Measurements from ENCODE around the gene GLCCI1. TPM values are rescaled to one million over a fixed set of nuclear protein-coding genes. Genes with fewer than 3 reads are reported as not detected.

The GLCCI1 gene
- total RNA-seq, 2 experiments from 2014 or later = 12.9 to 13.3 TPM

GRCh38 chr7:7965301-7965700 lies 3.3 kb upstream of the GLCCI1 start:
- no peaks in the 10 kb centered on the region for H3K27me3 Mint-ChIP-seq (ENCODE audit: low read depth)
- H3K4me3 Mint-ChIP-seq = no peak overlapping the region
- DNase-seq = no peak
- no peak overlapping the region for H3K27ac Mint-ChIP-seq
- no peaks in the 10 kb centered on the region for H3K9me3 Mint-ChIP-seq
- peaks cover 21% of the 10 kb centered on the region for H3K4me1 Mint-ChIP-seq (ENCODE audit: low read depth)
- H3K36me3 Mint-ChIP-seq (ENCODE audit: low read depth) = no peaks in the 10 kb centered on the region
- intact Hi-C loops (cut with micrococcal nuclease) = loop anchor here (5.0 kb wide), 1 partner anchor 1743 kb away; no protein-coding TSS in a partner anchor
- CTCF ChIA-PET = interaction anchor here (0.6 to 2.2 kb wide), 3 partner anchors 225 to 373 kb away, joined by 4 to 5 read pairs (median 5); no protein-coding TSS in a partner anchor

- Mint-ChIP-seq H3K4me3 (no peak overlapping the region), H3K27me3 (ENCODE audit: low read depth) (no peaks in the 10 kb centered on the region), H3K9me3 (no peaks in the 10 kb centered on the region), H3K4me1 (ENCODE audit: low read depth) (peaks cover 21% of the 10 kb centered on the region), H3K36me3 (ENCODE audit: low read depth) (no peaks in the 10 kb centered on the region), H3K27ac (no peak overlapping the region)
- CTCF ChIA-PET = interaction anchor here (0.6 to 2.2 kb wide), 5 partner anchors 11 to 285 kb away, joined by 3 to 5 read pairs (median 3); no protein-coding TSS in a partner anchor
- intact Hi-C loops (cut with micrococcal nuclease) = loop anchor here (5.0 kb wide), 1 partner anchor 1744 kb away; no protein-coding TSS in a partner anchor
- DNase-seq = no peak
Measured at GRCh38 chr7:7966141-7966734, 2.4 kb upstream of the GLCCI1 start.

- H3K36me3 Mint-ChIP-seq (ENCODE audit: low read depth) = no peaks in the 10 kb centered on the region
- peak overlapping the region; percentile 92 for H3K27ac Mint-ChIP-seq
- H3K9me3 Mint-ChIP-seq = no peaks in the 10 kb centered on the region
- no peak for DNase-seq
- CTCF ChIA-PET = interaction anchor here (1.1 to 1.9 kb wide), 2 partner anchors 195 to 222 kb away, joined by 3 to 6 read pairs; no protein-coding TSS in a partner anchor
- intact Hi-C loops (cut with micrococcal nuclease) = loop anchor here (1.0 to 5.0 kb wide), 19 partner anchors 24 to 1746 kb away; partner anchors contain the start of genes C1GALT1, MIOS and UMAD1
- peaks cover 24% of the 10 kb centered on the region for H3K4me1 Mint-ChIP-seq (ENCODE audit: low read depth)
- no peaks in the 10 kb centered on the region for H3K27me3 Mint-ChIP-seq (ENCODE audit: low read depth)
- peak overlapping the region; percentile 90 for H3K4me3 Mint-ChIP-seq
Measured at GRCh38 chr7:7967886-7968543, 581 bp upstream of the GLCCI1 start.

- Mint-ChIP-seq H3K9me3 (no peaks in the 10 kb centered on the region), H3K36me3 (ENCODE audit: low read depth) (no peaks in the 10 kb centered on the region), H3K4me3 (peak overlapping the region; percentile 90), H3K4me1 (ENCODE audit: low read depth) (peaks cover 29% of the 10 kb centered on the region), H3K27ac (peak overlapping the region; percentile 57), H3K27me3 (ENCODE audit: low read depth) (no peaks in the 10 kb centered on the region)
- peak; percentile 56 for DNase-seq
- intact Hi-C loops (cut with micrococcal nuclease) = loop anchor here (1.0 to 5.0 kb wide), 5 partner anchors 10 to 1747 kb away; partner anchors contain the start of gene MIOS
- CTCF ChIA-PET = interaction anchor here (0.6 to 1.4 kb wide), 7 partner anchors 71 to 788 kb away, joined by 3 to 11 read pairs (median 4); no protein-coding TSS in a partner anchor
Measured at GRCh38 chr7:7969306-7970236, 975 bp downstream of the GLCCI1 start.

- DNase-seq = peak; percentile 24
- CTCF ChIA-PET = interaction anchor here (0.7 to 1.4 kb wide), 9 partner anchors 65 to 789 kb away, joined by 3 to 11 read pairs (median 4); no protein-coding TSS in a partner anchor
- Mint-ChIP-seq H3K4me3 (no peak overlapping the region), H3K27me3 (ENCODE audit: low read depth) (no peaks in the 10 kb centered on the region), H3K4me1 (ENCODE audit: low read depth) (peaks cover 30% of the 10 kb centered on the region), H3K36me3 (ENCODE audit: low read depth) (no peaks in the 10 kb centered on the region), H3K9me3 (no peaks in the 10 kb centered on the region), H3K27ac (no peak overlapping the region)
- intact Hi-C loops (cut with micrococcal nuclease) = loop anchor here (1.0 kb wide), 2 partner anchors 9 to 220 kb away; no protein-coding TSS in a partner anchor
Measured at GRCh38 chr7:7970237-7970530, 1.6 kb downstream of the GLCCI1 start.

- Mint-ChIP-seq H3K4me1 (ENCODE audit: low read depth) (peaks cover 30% of the 10 kb centered on the region), H3K27me3 (ENCODE audit: low read depth) (no peaks in the 10 kb centered on the region), H3K36me3 (ENCODE audit: low read depth) (no peaks in the 10 kb centered on the region), H3K9me3 (no peaks in the 10 kb centered on the region), H3K27ac (no peak overlapping the region), H3K4me3 (no peak overlapping the region)
- DNase-seq = no peak
- CTCF ChIA-PET = interaction anchor here (0.6 to 1.4 kb wide), 10 partner anchors 65 to 789 kb away, joined by 3 to 11 read pairs (median 4); no protein-coding TSS in a partner anchor
- intact Hi-C loops (cut with micrococcal nuclease) = loop anchor here (1.0 kb wide), 2 partner anchors 9 to 220 kb away; no protein-coding TSS in a partner anchor
Measured at GRCh38 chr7:7970531-7971307, 2.1 kb downstream of the GLCCI1 start.

GRCh38 chr7:7971308-7972040 lies 2.9 kb downstream of the GLCCI1 start:
- no peaks in the 10 kb centered on the region for H3K36me3 Mint-ChIP-seq (ENCODE audit: low read depth)
- H3K4me3 Mint-ChIP-seq = no peak overlapping the region
- intact Hi-C loops (cut with micrococcal nuclease) = loop anchor here (1.0 kb wide), 1 partner anchor 14 kb away; no protein-coding TSS in a partner anchor
- no peaks in the 10 kb centered on the region for H3K9me3 Mint-ChIP-seq
- H3K27ac Mint-ChIP-seq = no peak overlapping the region
- H3K4me1 Mint-ChIP-seq (ENCODE audit: low read depth) = peaks cover 33% of the 10 kb centered on the region
- H3K27me3 Mint-ChIP-seq (ENCODE audit: low read depth) = no peaks in the 10 kb centered on the region
- no peak for DNase-seq
- CTCF ChIA-PET = interaction anchor here (0.6 to 1.4 kb wide), 4 partner anchors 18 to 790 kb away, joined by 3 to 11 read pairs (median 4); no protein-coding TSS in a partner anchor

- H3K36me3 Mint-ChIP-seq (ENCODE audit: low read depth) = no peaks in the 10 kb centered on the region
- CTCF ChIA-PET = interaction anchor here (0.6 to 1.6 kb wide), 3 partner anchors 18 to 63 kb away, joined by 3 to 5 read pairs (median 4); no protein-coding TSS in a partner anchor
- no peak overlapping the region for H3K4me3 Mint-ChIP-seq
- H3K27me3 Mint-ChIP-seq (ENCODE audit: low read depth) = no peaks in the 10 kb centered on the region
- peak; percentile 27 for DNase-seq
- intact Hi-C loops (cut with micrococcal nuclease) = loop anchor here (1.0 kb wide), 1 partner anchor 13 kb away; no protein-coding TSS in a partner anchor
- peaks cover 36% of the 10 kb centered on the region for H3K4me1 Mint-ChIP-seq (ENCODE audit: low read depth)
- no peaks in the 10 kb centered on the region for H3K9me3 Mint-ChIP-seq
- H3K27ac Mint-ChIP-seq = no peak overlapping the region
Measured at GRCh38 chr7:7972128-7972527, 3.5 kb downstream of the GLCCI1 start.

GRCh38 chr7:7972922-7973594 lies 4.5 kb downstream of the GLCCI1 start:
- no peaks in the 10 kb centered on the region for H3K36me3 Mint-ChIP-seq (ENCODE audit: low read depth)
- peak; percentile 19 for DNase-seq
- H3K9me3 Mint-ChIP-seq = no peaks in the 10 kb centered on the region
- intact Hi-C loops (cut with micrococcal nuclease) = loop anchor here (1.0 kb wide), 1 partner anchor 12 kb away; no protein-coding TSS in a partner anchor
- peaks cover 38% of the 10 kb centered on the region for H3K4me1 Mint-ChIP-seq (ENCODE audit: low read depth)
- CTCF ChIA-PET = interaction anchor here (0.7 to 1.6 kb wide), 4 partner anchors 18 to 1457 kb away, joined by 3 to 5 read pairs (median 4); no protein-coding TSS in a partner anchor
- H3K27me3 Mint-ChIP-seq (ENCODE audit: low read depth) = no peaks in the 10 kb centered on the region
- no peak overlapping the region for H3K27ac Mint-ChIP-seq
- peak overlapping the region; percentile 40 for H3K4me3 Mint-ChIP-seq

- Mint-ChIP-seq H3K4me3 (no peak overlapping the region), H3K4me1 (ENCODE audit: low read depth) (peaks cover 54% of the 10 kb centered on the region), H3K36me3 (ENCODE audit: low read depth) (no peaks in the 10 kb centered on the region), H3K27me3 (ENCODE audit: low read depth) (no peaks in the 10 kb centered on the region), H3K27ac (no peak overlapping the region), H3K9me3 (no peaks in the 10 kb centered on the region)
- intact Hi-C loops (cut with micrococcal nuclease) = no loop called here
- CTCF ChIA-PET = interaction anchor here (0.6 to 1.7 kb wide), 3 partner anchors 11 to 271 kb away, joined by 3 to 4 read pairs (median 3); no protein-coding TSS in a partner anchor
- DNase-seq = peak; percentile 13
Measured at GRCh38 chr7:7976677-7977076, 8.1 kb downstream of the GLCCI1 start.
